ENCODE data around the gene FIGNL1. TPM values are rescaled to one million over a fixed set of nuclear protein-coding genes. Genes with fewer than 3 reads are reported as not detected.

The FIGNL1 gene
- total RNA-seq, 2 donors from 2014 or later: 28.0 to 38.2 TPM

GRCh38 chr7:50428911-50429310 lies 21.2 kb downstream of the FIGNL1 start:
- no peaks in the 10 kb centered on the region for H3K27me3 Mint-ChIP-seq (ENCODE audit: insufficient read depth)
- WGBS, 2 experiments (ENCODE audit: insufficient coverage in 1 of 2, insufficient read length in 1 of 2): 70 to 87% methylated on average over 2 to 3 of the region's 3 CpGs
- H3K4me3 ChIP-seq (ENCODE audit: low read length): no peak overlapping the region
- no peak for DNase-seq
- H3K9me3 Mint-ChIP-seq: no peaks in the 10 kb centered on the region
- H3K4me1 ChIP-seq (ENCODE audit: control insufficient read depth, insufficient read depth, low read length): peaks cover 6% of the 10 kb centered on the region
- H3K4me1 Mint-ChIP-seq: peaks cover 18% of the 10 kb centered on the region
- no peaks in the 10 kb centered on the region for H3K9me3 ChIP-seq (ENCODE audit: control insufficient read depth, low read length)
- H3K9ac ChIP-seq (ENCODE audit: extremely low read depth, low read length, poor library complexity, severe bottlenecking): no peak overlapping the region
- no peaks in the 10 kb centered on the region for H3K36me3 ChIP-seq (ENCODE audit: control insufficient read depth, insufficient read depth, low read length)
- H3K27ac ChIP-seq (ENCODE audit: low read depth, low read length): no peak overlapping the region
- no peak overlapping the region for H3K27ac Mint-ChIP-seq
- H3K4me3 Mint-ChIP-seq: no peak overlapping the region
- TF ChIP-seq CTCF (conservative IDR thresholded peaks at IDR 0.05): no peak
- H3K36me3 Mint-ChIP-seq (ENCODE audit: low read depth): no peaks in the 10 kb centered on the region
- no peaks in the 10 kb centered on the region for H3K27me3 ChIP-seq (ENCODE audit: control insufficient read depth, insufficient read depth, low read length, poor library complexity, severe bottlenecking)

- Mint-ChIP-seq H3K27ac (no peak overlapping the region), H3K4me3 (no peak overlapping the region), H3K27me3 (ENCODE audit: insufficient read depth) (no peaks in the 10 kb centered on the region), H3K4me1 (peaks cover 18% of the 10 kb centered on the region), H3K36me3 (ENCODE audit: low read depth) (no peaks in the 10 kb centered on the region), H3K9me3 (no peaks in the 10 kb centered on the region)
- WGBS, 2 experiments (ENCODE audit: insufficient coverage in 1 of 2, insufficient read length in 1 of 2): 86 to 87% methylated on average over 2 of the region's 2 CpGs
- no peak for DNase-seq
- Histone ChIP-seq H3K4me1 (ENCODE audit: control insufficient read depth, insufficient read depth, low read length) (peaks cover 6% of the 10 kb centered on the region), H3K9ac (ENCODE audit: extremely low read depth, low read length, poor library complexity, severe bottlenecking) (no peak overlapping the region), H3K27ac (ENCODE audit: low read depth, low read length) (no peak overlapping the region), H3K9me3 (ENCODE audit: control insufficient read depth, low read length) (no peaks in the 10 kb centered on the region), H3K27me3 (ENCODE audit: control insufficient read depth, insufficient read depth, low read length, poor library complexity, severe bottlenecking) (no peaks in the 10 kb centered on the region), H3K4me3 (ENCODE audit: low read length) (no peak overlapping the region), H3K36me3 (ENCODE audit: control insufficient read depth, insufficient read depth, low read length) (no peaks in the 10 kb centered on the region)
- TF ChIP-seq CTCF (conservative IDR thresholded peaks at IDR 0.05): no peak
Observed at GRCh38 chr7:50427518-50427917, 22.6 kb downstream of the FIGNL1 start.

GRCh38 chr7:50426280-50427045 lies 23.7 kb downstream of the FIGNL1 start:
- Histone ChIP-seq H3K4me1 (ENCODE audit: control insufficient read depth, insufficient read depth, low read length) (peaks cover 6% of the 10 kb centered on the region), H3K36me3 (ENCODE audit: control insufficient read depth, insufficient read depth, low read length) (no peaks in the 10 kb centered on the region), H3K9ac (ENCODE audit: extremely low read depth, low read length, poor library complexity, severe bottlenecking) (no peak overlapping the region), H3K9me3 (ENCODE audit: control insufficient read depth, low read length) (no peaks in the 10 kb centered on the region), H3K4me3 (ENCODE audit: low read length) (no peak overlapping the region), H3K27me3 (ENCODE audit: control insufficient read depth, insufficient read depth, low read length, poor library complexity, severe bottlenecking) (no peaks in the 10 kb centered on the region), H3K27ac (ENCODE audit: low read depth, low read length) (no peak overlapping the region)
- H3K36me3 Mint-ChIP-seq (ENCODE audit: low read depth): no peaks in the 10 kb centered on the region
- H3K4me1 Mint-ChIP-seq: peaks cover 22% of the 10 kb centered on the region
- no peak overlapping the region for H3K27ac Mint-ChIP-seq
- DNase-seq: no peak
- TF ChIP-seq CTCF (conservative IDR thresholded peaks at IDR 0.05): no peak
- H3K9me3 Mint-ChIP-seq: no peaks in the 10 kb centered on the region
- no peaks in the 10 kb centered on the region for H3K27me3 Mint-ChIP-seq (ENCODE audit: insufficient read depth)
- 93 to 97% methylated on average over 2 to 5 of the region's 5 CpGs for WGBS, 2 experiments (ENCODE audit: insufficient coverage in 1 of 2, insufficient read length in 1 of 2)
- H3K4me3 Mint-ChIP-seq: no peak overlapping the region
